ENCODE results near the gene ULK3. TPM values are rescaled to one million over a fixed set of nuclear protein-coding genes. Genes with fewer than 3 reads are reported as not detected.

ULK3 gene
- total RNA-seq, 1 donor from 2014 or later: 24.3 TPM

GRCh38 chr15:74790080-74790916 lies 52.7 kb downstream of the ULK3 start:
- Mint-ChIP-seq H3K4me1 (ENCODE audit: low read depth) (peaks cover 61% of the 10 kb centered on the region), H3K27me3 (ENCODE audit: low read depth) (no peaks in the 10 kb centered on the region), H3K36me3 (ENCODE audit: low read depth) (no peaks in the 10 kb centered on the region), H3K4me3 (ENCODE audit: unreplicated experiment) (peak overlapping the region; percentile 20), H3K27ac (ENCODE audit: unreplicated experiment) (peak overlapping the region; percentile 96), H3K9me3 (ENCODE audit: low read depth) (no peaks in the 10 kb centered on the region)
- no peak for DNase-seq (ENCODE audit: low spot score)
- TF ChIP-seq, protein P1, sequence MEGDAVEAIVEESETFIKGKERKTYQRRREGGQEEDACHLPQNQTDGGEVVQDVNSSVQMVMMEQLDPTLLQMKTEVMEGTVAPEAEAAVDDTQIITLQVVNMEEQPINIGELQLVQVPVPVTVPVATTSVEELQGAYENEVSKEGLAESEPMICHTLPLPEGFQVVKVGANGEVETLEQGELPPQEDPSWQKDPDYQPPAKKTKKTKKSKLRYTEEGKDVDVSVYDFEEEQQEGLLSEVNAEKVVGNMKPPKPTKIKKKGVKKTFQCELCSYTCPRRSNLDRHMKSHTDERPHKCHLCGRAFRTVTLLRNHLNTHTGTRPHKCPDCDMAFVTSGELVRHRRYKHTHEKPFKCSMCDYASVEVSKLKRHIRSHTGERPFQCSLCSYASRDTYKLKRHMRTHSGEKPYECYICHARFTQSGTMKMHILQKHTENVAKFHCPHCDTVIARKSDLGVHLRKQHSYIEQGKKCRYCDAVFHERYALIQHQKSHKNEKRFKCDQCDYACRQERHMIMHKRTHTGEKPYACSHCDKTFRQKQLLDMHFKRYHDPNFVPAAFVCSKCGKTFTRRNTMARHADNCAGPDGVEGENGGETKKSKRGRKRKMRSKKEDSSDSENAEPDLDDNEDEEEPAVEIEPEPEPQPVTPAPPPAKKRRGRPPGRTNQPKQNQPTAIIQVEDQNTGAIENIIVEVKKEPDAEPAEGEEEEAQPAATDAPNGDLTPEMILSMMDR (IDR thresholded peaks at IDR 0.05): no peak

DNA sequence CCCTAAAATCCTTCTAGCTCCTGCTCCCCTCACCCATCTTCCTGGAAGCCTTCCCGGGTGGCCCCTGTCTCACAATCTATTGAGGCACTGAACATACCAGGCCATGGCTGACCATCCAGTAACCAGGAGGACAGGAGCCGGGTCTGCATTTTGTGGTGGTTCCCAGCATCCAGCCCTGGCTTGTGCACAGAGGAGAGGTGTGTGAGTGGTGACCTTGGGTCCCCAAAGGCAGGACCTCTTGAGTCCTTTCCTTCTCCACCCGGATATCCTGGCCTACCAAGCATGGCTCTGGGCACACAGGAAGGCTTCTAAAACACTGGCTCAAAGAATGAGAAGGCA lies 53.2 kb downstream of the ULK3 start:
- Mint-ChIP-seq H3K27ac (ENCODE audit: unreplicated experiment) (peak overlapping the region; percentile 96), H3K36me3 (ENCODE audit: low read depth) (peaks cover 1% of the 10 kb centered on the region), H3K9me3 (ENCODE audit: low read depth) (no peaks in the 10 kb centered on the region), H3K4me1 (ENCODE audit: low read depth) (peaks cover 66% of the 10 kb centered on the region), H3K27me3 (ENCODE audit: low read depth) (no peaks in the 10 kb centered on the region), H3K4me3 (ENCODE audit: unreplicated experiment) (peak overlapping the region; percentile 4)
- TF ChIP-seq, protein P1 (IDR thresholded peaks at IDR 0.05): no peak
- DNase-seq (ENCODE audit: low spot score): no peak

DNA sequence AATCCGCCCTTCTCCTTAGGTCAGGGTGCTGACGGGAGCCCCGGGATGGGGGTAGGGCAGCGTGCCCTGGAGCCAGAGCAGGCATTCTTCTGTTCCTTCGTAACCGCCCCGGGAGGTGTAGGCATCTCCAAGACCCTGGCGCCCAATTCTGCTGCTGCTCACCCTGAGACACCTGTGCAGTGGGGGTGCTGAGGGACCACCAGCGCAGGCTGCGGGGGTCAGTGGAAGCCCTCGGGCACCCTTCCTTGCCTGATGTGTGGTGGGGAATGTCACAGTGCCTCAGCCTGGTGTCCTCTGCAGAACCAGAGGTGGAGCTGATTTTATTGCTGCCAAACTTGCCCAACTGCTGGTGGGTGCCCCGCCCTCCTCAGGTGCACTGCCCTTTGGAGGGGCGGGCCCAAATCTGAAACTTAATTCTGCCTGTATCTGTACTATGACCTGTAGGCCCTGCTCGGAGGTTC lies 53.8 kb downstream of the ULK3 start:
- Mint-ChIP-seq H3K4me3 (ENCODE audit: unreplicated experiment) (no peak overlapping the region), H3K4me1 (ENCODE audit: low read depth) (peaks cover 70% of the 10 kb centered on the region), H3K9me3 (ENCODE audit: low read depth) (no peaks in the 10 kb centered on the region), H3K27ac (ENCODE audit: unreplicated experiment) (peak overlapping the region; percentile 96), H3K36me3 (ENCODE audit: low read depth) (peaks cover 1% of the 10 kb centered on the region), H3K27me3 (ENCODE audit: low read depth) (no peaks in the 10 kb centered on the region)
- TF ChIP-seq, protein P1 (IDR thresholded peaks at IDR 0.05): no peak
- no peak for DNase-seq (ENCODE audit: low spot score)

DNA sequence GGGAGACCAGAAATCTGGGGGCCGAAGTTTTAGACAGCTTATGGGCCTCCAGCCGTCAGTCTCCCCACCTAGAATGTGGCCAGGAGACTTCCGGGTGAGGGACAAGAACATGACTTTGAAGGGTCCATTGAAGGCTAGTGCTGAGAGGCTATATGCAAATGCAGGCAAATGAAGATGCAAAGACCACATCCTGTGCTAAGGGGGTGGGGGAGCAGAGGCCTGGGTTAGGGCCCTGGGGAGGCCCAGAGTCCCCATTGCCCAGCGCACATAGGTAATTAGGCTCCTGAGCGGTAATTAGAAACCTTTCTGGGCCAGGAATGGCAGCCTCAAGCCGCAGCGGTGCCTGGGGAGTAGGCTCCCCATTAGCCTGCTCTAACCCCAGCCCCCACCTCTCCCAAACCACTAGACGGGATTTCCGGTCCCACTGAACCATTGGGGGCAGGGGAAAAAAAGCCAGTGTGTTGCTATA lies 54.2 kb downstream of the ULK3 start:
- H3K9me3 Mint-ChIP-seq (ENCODE audit: low read depth): no peaks in the 10 kb centered on the region
- no peak for DNase-seq (ENCODE audit: low spot score)
- no peaks in the 10 kb centered on the region for H3K27me3 Mint-ChIP-seq (ENCODE audit: low read depth)
- TF ChIP-seq, protein P1 (IDR thresholded peaks at IDR 0.05): no peak
- no peak overlapping the region for H3K4me3 Mint-ChIP-seq (ENCODE audit: unreplicated experiment)
- peaks cover 1% of the 10 kb centered on the region for H3K36me3 Mint-ChIP-seq (ENCODE audit: low read depth)
- H3K27ac Mint-ChIP-seq (ENCODE audit: unreplicated experiment): peak overlapping the region; percentile 17
- peaks cover 74% of the 10 kb centered on the region for H3K4me1 Mint-ChIP-seq (ENCODE audit: low read depth)

DNA sequence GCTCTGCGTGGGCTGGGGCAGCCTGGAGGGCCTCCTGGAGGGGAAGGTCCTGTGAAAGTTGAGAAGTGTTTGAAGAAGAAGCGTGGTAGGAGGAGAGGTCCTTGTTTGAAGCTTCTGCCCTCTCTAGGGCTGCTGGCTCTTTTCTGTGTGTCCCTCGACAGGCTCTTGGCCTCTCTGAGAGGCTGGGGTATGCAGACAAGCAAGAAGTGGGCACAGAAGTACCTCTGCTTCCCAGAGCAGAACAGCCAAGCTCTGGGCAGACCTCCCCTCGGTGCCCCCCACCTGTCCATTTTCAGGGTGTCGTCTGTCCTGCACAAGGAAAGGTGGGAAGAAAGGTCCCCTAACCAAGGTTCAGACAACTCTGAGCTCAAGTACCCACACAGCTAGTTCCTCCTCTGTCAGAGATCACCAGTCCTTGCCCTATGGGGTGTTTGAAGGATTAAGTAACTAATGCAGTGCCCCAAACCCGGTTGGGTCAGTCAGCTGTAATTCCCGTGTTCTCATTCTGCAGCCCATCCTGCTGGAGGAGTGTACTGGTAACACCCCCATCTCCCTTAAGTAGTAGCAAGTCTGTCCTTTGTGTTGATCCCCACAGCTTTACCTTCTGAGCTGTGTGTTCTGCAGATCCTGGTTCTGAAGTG lies 54.8 kb downstream of the ULK3 start:
- TF ChIP-seq, protein P1 (IDR thresholded peaks at IDR 0.05): peak; percentile 24
- DNase-seq (ENCODE audit: low spot score): no peak
- H3K36me3 Mint-ChIP-seq (ENCODE audit: low read depth): peaks cover 1% of the 10 kb centered on the region
- H3K27me3 Mint-ChIP-seq (ENCODE audit: low read depth): no peaks in the 10 kb centered on the region
- H3K4me1 Mint-ChIP-seq (ENCODE audit: low read depth): peaks cover 76% of the 10 kb centered on the region
- H3K4me3 Mint-ChIP-seq (ENCODE audit: unreplicated experiment): no peak overlapping the region
- H3K27ac Mint-ChIP-seq (ENCODE audit: unreplicated experiment): peak overlapping the region; percentile 84
- no peaks in the 10 kb centered on the region for H3K9me3 Mint-ChIP-seq (ENCODE audit: low read depth)

Measured in chondrocyte (in vitro differentiated cells).